Left ventricle myocardium inferior (tissue), 1 donor: ENCODE results near the gene MRTFB. TPM values are rescaled to one million over a fixed set of nuclear protein-coding genes. Genes with fewer than 3 reads are reported as not detected.

ENCODE experiments used
- DNase-seq: peaks from one replicate; pipeline ENCODE4 v3.0.0-alpha.2; 2020
- H3K27ac ChIP-seq: fragments of 200-600 bp; replicated peaks from 2 replicates; pipeline ENCODE4 v1.8.0; 2021
- H3K27me3 ChIP-seq: fragments of 200-600 bp; 2 replicates; pipeline ENCODE4 v1.8.0; 2021; ENCODE audit warnings: low read depth
- H3K36me3 ChIP-seq: fragments of 200-600 bp; 2 replicates; pipeline ENCODE4 v1.8.0; 2021
- H3K4me1 ChIP-seq: fragments of 200-600 bp; 2 replicates; pipeline ENCODE4 v1.8.0; 2021
- H3K4me3 ChIP-seq: fragments of 200-600 bp; 2 replicates; pipeline ENCODE4 v1.8.0; 2021; ENCODE audit warnings: mild to moderate bottlenecking, moderate library complexity
- H3K9me3 ChIP-seq: fragments of 200-600 bp; replicated peaks from 2 replicates; pipeline ENCODE4 v1.8.0; 2021
- CTCF ChIP-seq: fragments of 200-600 bp; IDR thresholded peaks from 2 replicates; pipeline ENCODE4 v1.8.0; 2021; ENCODE audit warnings: antibody characterized with exemption, mild to moderate bottlenecking, borderline replicate concordance
- intact Hi-C: fragments of 100-400 bp; cut with micrococcal nuclease; formaldehyde crosslinking; loops from one replicate; pipeline ENCODE4 v1.11.0; 2022
- total RNA-seq: library from RNA; stranded (reverse); fragmentation: NEBNext Ultra II Directional; extraction: Animal tissue kit (Norgen Biotek cat#: 25700); gene quantifications from one replicate; pipeline ENCODE4 v1.2.1, GENCODE V29; 2021
- donor health status: DM: no; HTN: yes; CAD: no; lungs with severe emphysema.

Gene MRTFB
- total RNA-seq, 1 donor from 2014 or later: 24.3 TPM

GRCh38 chr16:14140923-14141322, 69.8 kb downstream of the MRTFB start:
- no peak for TF ChIP-seq CTCF
- no peaks in the 10 kb centered on the region for H3K9me3 ChIP-seq
- peaks cover 8% of the 10 kb centered on the region for H3K4me1 ChIP-seq
- H3K4me3 ChIP-seq: no peak overlapping the region
- H3K36me3 ChIP-seq: peaks cover 16% of the 10 kb centered on the region
- intact Hi-C loops: no loop called here
- no peak overlapping the region for H3K27ac ChIP-seq
- DNase-seq: no peak
- H3K27me3 ChIP-seq: no peaks in the 10 kb centered on the region

GRCh38 chr16:14146445-14146844, 75.3 kb downstream of the MRTFB start:
- Histone ChIP-seq H3K4me1 (peaks cover 24% of the 10 kb centered on the region), H3K27ac (peak overlapping the region; percentile 11), H3K27me3 (no peaks in the 10 kb centered on the region), H3K9me3 (no peaks in the 10 kb centered on the region), H3K36me3 (peaks cover 5% of the 10 kb centered on the region), H3K4me3 (no peak overlapping the region)
- DNase-seq: no peak
- no peak for TF ChIP-seq CTCF
- intact Hi-C loops: no loop called here

- Histone ChIP-seq H3K9me3 (no peaks in the 10 kb centered on the region), H3K27me3 (no peaks in the 10 kb centered on the region), H3K4me3 (no peak overlapping the region), H3K36me3 (peaks cover 1% of the 10 kb centered on the region), H3K27ac (no peak overlapping the region), H3K4me1 (peaks cover 40% of the 10 kb centered on the region)
- no peak for TF ChIP-seq CTCF
- intact Hi-C loops: no loop called here
- DNase-seq: no peak
These were observed 76.9 kb downstream of the MRTFB start for GRCh38 chr16:14148016-14148415.

GRCh38 chr16:14148569-14148968, 77.5 kb downstream of the MRTFB start:
- Histone ChIP-seq H3K36me3 (no peaks in the 10 kb centered on the region), H3K27me3 (no peaks in the 10 kb centered on the region), H3K4me3 (no peak overlapping the region), H3K4me1 (peaks cover 41% of the 10 kb centered on the region), H3K9me3 (no peaks in the 10 kb centered on the region), H3K27ac (no peak overlapping the region)
- intact Hi-C loops: no loop called here
- TF ChIP-seq CTCF: no peak
- DNase-seq: no peak

GRCh38 chr16:14150796-14151195, 79.7 kb downstream of the MRTFB start:
- no peaks in the 10 kb centered on the region for H3K27me3 ChIP-seq
- peaks cover 42% of the 10 kb centered on the region for H3K4me1 ChIP-seq
- no peak for DNase-seq
- peak overlapping the region; percentile 59 for H3K27ac ChIP-seq
- peaks cover 3% of the 10 kb centered on the region for H3K9me3 ChIP-seq
- intact Hi-C loops: no loop called here
- TF ChIP-seq CTCF: no peak
- peaks cover 4% of the 10 kb centered on the region for H3K36me3 ChIP-seq
- no peak overlapping the region for H3K4me3 ChIP-seq
